Measurements from ENCODE around the gene CABLES1. TPM values are rescaled to one million over a fixed set of nuclear protein-coding genes. Genes with fewer than 3 reads are reported as not detected.

Gene CABLES1
- total and polyA plus RNA-seq, 2 of the 4 experiments (the other 2 are of a cell fraction), result 4.7 to 5.7 TPM

DNA sequence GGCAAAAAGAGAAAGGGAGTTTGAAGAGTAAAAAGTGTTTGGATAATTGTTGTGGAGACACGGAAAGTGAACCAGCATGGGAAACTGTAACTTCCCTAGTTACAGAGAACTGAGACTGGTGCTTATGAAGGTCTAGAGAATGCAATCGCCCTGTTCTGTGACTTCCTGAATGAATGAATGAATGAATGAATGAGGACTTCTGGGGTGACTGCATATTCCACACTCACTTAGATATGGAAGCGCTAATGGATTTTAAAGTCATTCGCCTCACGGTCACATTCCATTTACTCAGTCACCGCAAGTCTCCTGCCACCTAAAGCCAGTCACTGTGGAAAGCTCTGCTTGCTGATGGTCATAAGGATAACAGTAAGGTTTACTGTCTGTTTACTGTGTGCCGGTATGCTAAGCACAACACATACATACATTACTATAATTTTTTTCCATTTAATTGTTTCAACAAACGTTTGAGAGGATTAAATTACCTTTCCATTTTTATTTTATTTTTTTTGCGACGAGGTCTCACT lies 138.2 kb downstream of the CABLES1 start:
- dilution Hi-C loops (cut with HindIII; ENCODE audit: low sequenced_read_pairs, unreplicated experiment), result no loop called here
- TF ChIP-seq SMC3 (IDR thresholded peaks at IDR 0.05; ENCODE audit: low read depth, low read length) (no peak), NFE2L2 (IDR thresholded peaks at IDR 0.05; ENCODE audit: low read depth, low read length) (no peak), USF2 (IDR thresholded peaks at IDR 0.05; ENCODE audit: low read depth, low read length) (no peak), POLR2A (IDR thresholded peaks at IDR 0.05; ENCODE audit: low read depth, low read length) (no peak), CHD1 (IDR thresholded peaks at IDR 0.05; ENCODE audit: low read depth, low read length) (no peak), MXI1 (IDR thresholded peaks at IDR 0.05; ENCODE audit: borderline replicate concordance, low read depth, low read length) (no peak), RCOR1 (IDR thresholded peaks at IDR 0.05; ENCODE audit: insufficient replicate concordance, low read length) (no peak), RFX5 (IDR thresholded peaks at IDR 0.05; ENCODE audit: low read depth, low read length) (no peak), RAD21 (IDR thresholded peaks at IDR 0.05; ENCODE audit: low read length) (no peak), CEBPB (IDR thresholded peaks at IDR 0.05; ENCODE audit: low read depth, low read length) (no peak), FOS (IDR thresholded peaks at IDR 0.05; ENCODE audit: low read depth, low read length) (no peak), BHLHE40 (IDR thresholded peaks at IDR 0.05; ENCODE audit: low read depth, low read length) (no peak), CTCF (conservative IDR thresholded peaks at IDR 0.05; ENCODE audit: low read depth, low read length) (no peak), MAFK (IDR thresholded peaks at IDR 0.05; ENCODE audit: low read depth, low read length) (no peak), MAZ (IDR thresholded peaks at IDR 0.05; ENCODE audit: borderline replicate concordance, low read depth, low read length) (no peak)
- TF ChIP-seq, protein P1, sequence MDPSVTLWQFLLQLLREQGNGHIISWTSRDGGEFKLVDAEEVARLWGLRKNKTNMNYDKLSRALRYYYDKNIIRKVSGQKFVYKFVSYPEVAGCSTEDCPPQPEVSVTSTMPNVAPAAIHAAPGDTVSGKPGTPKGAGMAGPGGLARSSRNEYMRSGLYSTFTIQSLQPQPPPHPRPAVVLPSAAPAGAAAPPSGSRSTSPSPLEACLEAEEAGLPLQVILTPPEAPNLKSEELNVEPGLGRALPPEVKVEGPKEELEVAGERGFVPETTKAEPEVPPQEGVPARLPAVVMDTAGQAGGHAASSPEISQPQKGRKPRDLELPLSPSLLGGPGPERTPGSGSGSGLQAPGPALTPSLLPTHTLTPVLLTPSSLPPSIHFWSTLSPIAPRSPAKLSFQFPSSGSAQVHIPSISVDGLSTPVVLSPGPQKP (IDR thresholded peaks at IDR 0.05; ENCODE audit: borderline replicate concordance, low read depth, low read length), result no peak

More for the DNA sequence above, 138.2 kb downstream of the CABLES1 start:
- Histone ChIP-seq H3K79me1 (ENCODE audit: low read depth in 1 of 2, low read length in 2 of 2) (no peaks in the 10 kb centered on the region), H4K8ac (ENCODE audit: low read depth in 2 of 2, low read length in 2 of 2) (no peak overlapping the region), H3K4ac (ENCODE audit: low read depth, low read length) (no peak overlapping the region), H2BK120ac (ENCODE audit: low read depth, low read length) (no peak overlapping the region), H3K27me3 (ENCODE audit: control insufficient read depth, insufficient read depth, low read length) (no peaks in the 10 kb centered on the region), H3K14ac (replicated peaks; ENCODE audit: low read depth, low read length) (no peak overlapping the region), H3K36me3 (ENCODE audit: control insufficient read depth, insufficient read depth, low read length) (no peaks in the 10 kb centered on the region), H3K9ac (ENCODE audit: low read depth, low read length) (no peak overlapping the region), H3K9me3 (ENCODE audit: control insufficient read depth, insufficient read depth, low read length) (peaks cover 11% of the 10 kb centered on the region), H3K9me1 (ENCODE audit: insufficient read depth, low read length) (peaks cover 3% of the 10 kb centered on the region; the same call in 1 of the 2 replicates), H3K4me1 (ENCODE audit: control insufficient read depth, insufficient read depth, low read length) (peaks cover 2% of the 10 kb centered on the region), H2BK15ac (ENCODE audit: low read depth, low read length) (no peak overlapping the region; the same call in 2 of the 3 replicates), H3K56ac (ENCODE audit: extremely low read depth, insufficient read depth, low read length) (no peak overlapping the region), H2AK9ac (replicated peaks; ENCODE audit: low read depth, low read length, poor library complexity) (no peak overlapping the region), H4K5ac (ENCODE audit: low read depth, low read length) (no peak overlapping the region), H2AK5ac (ENCODE audit: low read depth, low read length) (no peak overlapping the region), H3K27ac (ENCODE audit: insufficient read depth, low read length) (no peak overlapping the region), H4K20me1 (ENCODE audit: insufficient read depth, low read length) (no peaks in the 10 kb centered on the region), H2BK5ac (ENCODE audit: low read depth, low read length, poor library complexity, severe bottlenecking) (no peak overlapping the region), H2BK20ac (ENCODE audit: low read depth, low read length) (no peak overlapping the region), H2AFZ (replicated peaks; ENCODE audit: low read length, poor library complexity) (no peak overlapping the region), H3K23ac (ENCODE audit: low read depth, low read length) (no peak overlapping the region), H3K4me2 (ENCODE audit: low read depth, low read length) (no peak overlapping the region), H3K4me3 (ENCODE audit: insufficient read depth, low read depth, low read length) (no peak overlapping the region), H3K18ac (ENCODE audit: low read depth, low read length) (no peak overlapping the region), H4K91ac (ENCODE audit: insufficient read depth, low read depth, low read length) (no peak overlapping the region)
- intact Hi-C loops (cut with micrococcal nuclease), result no loop called here
- ChIA-PET CTCF (no interaction called here), POLR2A (ENCODE audit: unreplicated experiment) (no interaction called here)
- ATAC-seq (ENCODE audit: low read depth) (no peak), DNase-seq (no peak)
- in situ Hi-C loops (cut with MboI; ENCODE audit: low sequenced_read_pairs), result no loop called here
- 100% methylated on average over 1 of the region's 10 CpGs; no CpG with 5 or more reads in 1 of the 2 experiments for WGBS, 2 experiments (ENCODE audit: extremely low coverage in 2 of 2, insufficient read length in 1 of 2)
- no TSS peak for BruUV-seq (replicated peaks)
